GM18517 (cell line): Measurements from ENCODE around the gene PCNX3.

Source experiments
- ATAC-seq: cut with Tn5 transposase; IDR thresholded peaks from one replicate; pipeline ENCODE4 v1.9.1; 2021; ENCODE audit warnings: mild to moderate bottlenecking, moderate library complexity; ENCODE audit not compliant: unreplicated experiment

The PCNX3 gene

DNA sequence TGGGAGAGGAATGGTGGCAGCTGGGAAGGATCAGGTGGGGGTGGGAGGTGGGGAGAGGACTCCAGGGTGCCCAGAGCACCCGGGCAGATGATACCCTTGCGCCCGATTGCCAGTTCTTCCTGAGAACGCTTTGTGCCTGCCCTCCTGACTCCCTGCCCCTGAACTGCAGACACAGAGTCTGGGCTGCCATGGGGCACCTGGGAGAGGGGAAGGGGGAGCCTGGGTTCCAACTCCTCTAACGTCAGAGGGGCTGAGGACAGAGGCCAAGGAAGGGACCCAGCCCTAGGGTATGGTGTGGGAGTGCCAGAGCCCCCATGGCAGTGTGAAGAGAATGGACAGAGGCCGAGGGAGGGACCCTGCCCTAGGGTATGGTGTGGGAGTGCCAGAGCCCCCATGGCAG is 19.1 kb upstream of the PCNX3 start:
- ATAC-seq: no peak

DNA sequence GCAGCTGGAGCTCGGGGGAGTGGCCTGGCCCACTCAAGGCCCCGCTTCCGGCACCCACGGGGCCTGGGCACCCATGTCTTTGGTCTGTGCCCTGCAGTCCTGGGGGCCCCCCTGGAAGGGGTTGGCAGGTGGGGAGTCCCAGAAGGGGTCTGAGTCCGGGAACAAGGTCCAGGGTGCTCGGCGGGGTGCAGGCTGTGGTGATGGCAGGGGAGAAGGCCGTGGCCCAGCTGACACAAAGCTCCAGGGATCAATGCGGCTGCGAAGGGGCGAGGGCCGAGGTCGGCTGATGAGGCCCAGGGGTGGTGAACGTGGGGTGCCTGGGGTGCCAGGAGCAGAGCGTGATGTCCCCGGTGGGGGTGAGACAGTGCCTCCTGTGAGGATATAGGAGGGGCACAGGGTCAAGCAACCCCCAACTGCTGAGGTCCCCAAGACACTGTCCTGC is 17.3 kb upstream of the PCNX3 start:
- ATAC-seq: no peak

DNA sequence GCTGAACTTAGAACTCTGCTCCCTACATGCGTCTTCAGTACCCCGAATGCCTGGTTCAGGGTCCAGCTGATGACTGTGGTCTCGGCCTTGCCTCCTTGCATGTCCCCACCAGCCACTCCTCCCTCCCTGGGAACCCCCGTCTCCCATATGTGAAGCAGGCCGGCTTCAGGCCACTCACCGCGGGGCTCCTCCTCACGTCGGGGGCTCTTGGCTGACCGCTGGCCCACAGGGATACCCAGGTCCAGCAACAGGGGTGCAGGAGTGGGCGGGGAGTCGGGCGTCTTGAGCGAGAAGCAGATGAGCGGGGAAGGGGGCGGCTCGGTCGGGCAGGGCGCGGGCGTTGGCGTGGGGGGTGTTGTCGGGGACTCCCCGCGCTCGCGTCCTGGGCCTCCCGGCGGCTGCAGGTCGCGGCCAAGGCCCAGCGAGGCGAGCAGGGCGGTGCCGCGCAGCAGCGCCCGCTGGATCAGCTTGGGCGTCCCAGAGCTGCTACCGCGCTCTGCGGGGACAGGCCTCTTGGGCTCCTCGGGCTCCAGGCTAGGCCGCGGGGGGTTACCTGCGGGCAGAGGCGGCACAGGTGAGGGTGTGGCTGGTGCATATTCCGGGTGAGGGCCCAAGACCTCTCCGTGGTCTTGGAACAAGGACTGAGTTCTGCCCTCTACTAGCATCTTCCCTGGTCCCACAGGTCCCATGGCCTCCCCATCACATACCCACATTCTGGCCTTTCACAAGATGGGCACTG is 16.2 kb upstream of the PCNX3 start:
- no peak for ATAC-seq

DNA sequence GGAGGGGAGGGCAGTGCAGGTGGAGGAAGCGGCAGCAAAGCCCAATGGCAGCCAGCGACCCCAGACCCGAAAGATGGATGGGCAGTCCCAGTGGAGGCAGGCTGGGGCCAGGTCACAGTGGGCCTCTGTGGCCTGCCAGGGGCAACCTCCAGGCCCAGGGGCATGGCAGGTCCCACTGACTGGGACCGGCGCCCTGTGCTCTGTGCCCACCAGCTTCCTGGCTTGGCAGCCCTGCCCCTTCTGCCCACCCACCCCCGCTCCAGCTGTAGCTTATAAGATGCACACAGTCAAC is 15.7 kb upstream of the PCNX3 start:
- no peak for ATAC-seq

DNA sequence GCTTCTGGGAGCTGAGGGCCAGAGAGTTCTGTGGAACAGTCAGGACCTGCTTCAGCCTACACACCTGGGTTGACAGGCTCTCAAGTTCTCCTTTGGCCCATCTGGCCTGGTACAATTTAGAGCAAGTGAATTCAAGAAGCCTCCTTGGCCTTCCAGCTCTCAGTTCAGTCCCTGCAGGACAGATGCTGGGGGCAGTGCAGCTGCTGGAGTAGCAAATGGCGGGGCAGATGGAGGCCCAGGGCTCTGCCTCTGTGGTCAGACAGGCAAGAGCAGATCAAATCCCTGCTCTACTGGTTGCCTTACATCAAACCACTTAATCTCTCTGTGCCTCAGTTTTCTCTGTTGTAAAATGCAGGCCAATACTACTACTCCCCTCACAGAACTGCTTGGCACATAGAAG is 11.3 kb upstream of the PCNX3 start:
- ATAC-seq: no peak

DNA sequence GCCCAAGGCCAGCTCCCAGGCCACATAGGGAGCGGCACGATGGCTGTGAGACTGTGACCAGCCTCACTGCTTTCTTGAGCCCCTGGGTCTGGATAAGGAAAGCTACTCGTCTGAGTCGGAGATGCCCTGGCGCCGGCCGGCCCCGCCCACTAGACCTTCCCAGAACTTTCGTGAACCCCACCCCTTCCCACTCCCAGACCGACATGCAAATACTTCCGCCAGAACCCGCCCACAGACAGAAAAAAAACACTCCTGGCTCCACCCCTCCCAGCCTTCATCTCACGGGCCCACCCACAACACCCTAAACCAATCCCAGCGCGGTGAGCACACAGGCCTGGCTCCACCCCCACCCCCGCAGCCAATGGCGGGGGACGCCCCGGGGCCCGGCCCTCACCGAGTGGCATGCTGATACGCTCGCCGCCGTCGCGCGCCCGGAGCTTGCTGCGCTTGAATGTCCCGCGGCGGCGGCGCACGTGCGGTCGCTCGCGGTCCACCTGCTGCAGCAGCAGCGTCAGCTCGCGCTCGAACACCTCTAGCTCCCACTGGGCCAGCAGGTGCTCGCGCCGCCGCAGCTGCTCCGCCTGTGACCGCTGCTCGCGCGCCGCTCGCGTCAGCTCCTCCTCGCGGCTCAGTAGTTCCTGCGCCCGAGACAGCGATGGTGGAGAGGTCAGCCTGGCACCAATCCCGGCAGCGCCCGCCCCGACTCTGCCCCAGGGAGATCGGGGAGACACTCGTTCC is 8.5 kb upstream of the PCNX3 start:
- no peak for ATAC-seq

DNA sequence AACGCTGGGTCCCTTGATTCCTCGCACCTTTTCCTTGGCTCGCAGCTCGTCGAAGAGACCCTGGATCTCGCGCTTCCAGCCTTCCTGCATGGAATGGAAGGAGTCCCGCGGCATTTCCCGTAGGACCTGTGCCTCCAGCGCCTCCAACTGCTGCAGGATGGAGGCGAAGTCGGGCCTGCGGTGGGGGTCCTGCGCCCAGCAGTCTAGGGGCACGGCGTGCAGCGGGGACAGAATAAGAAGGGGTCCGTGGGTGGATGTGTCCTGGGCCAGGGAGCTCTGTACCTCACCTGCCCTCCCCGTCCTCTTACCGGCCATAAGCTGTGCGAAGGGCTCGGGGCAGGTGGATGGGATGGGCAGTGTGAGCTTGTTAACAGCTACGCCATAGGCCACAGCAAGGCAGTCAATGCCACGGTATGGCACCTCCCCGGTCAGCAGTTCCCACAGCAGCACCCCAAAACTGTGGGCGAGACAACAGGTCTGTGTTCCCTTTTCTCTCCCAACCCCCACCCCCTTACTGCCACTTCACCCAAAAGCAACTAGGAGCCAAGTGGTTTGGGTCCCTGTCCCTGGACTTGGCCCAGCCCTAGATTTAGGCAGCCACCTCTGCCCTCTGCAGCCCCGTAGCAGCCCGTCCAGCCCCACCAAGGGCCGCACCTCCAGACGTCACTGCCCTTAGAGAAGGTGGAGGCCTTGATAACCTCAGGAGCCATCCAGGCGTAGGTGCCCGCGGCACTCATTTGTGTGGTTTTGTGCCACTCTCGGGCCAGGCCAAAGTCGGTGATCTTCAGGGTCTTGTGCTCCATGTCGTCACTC is 7.8 kb upstream of the PCNX3 start:
- no peak for ATAC-seq

DNA sequence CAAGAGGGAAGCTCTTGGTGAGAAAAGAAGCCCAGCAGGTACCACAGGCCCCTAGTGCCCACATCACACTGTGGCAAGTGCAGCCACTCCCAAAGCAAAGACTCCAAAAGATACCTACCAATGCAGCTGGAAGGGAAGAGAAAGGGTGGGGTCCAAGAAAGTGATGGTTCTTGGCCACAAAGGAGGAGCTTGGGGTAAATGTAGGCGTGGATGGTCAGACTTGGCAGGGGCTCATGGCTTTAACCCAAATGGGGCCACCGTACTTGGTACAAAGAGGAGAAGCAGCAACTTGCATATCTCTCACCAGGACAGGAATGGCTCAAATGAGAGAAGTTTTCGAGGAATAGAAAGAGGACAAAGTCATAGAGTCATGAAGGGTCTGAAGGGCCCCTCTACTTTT is 6.3 kb upstream of the PCNX3 start:
- no peak for ATAC-seq

DNA sequence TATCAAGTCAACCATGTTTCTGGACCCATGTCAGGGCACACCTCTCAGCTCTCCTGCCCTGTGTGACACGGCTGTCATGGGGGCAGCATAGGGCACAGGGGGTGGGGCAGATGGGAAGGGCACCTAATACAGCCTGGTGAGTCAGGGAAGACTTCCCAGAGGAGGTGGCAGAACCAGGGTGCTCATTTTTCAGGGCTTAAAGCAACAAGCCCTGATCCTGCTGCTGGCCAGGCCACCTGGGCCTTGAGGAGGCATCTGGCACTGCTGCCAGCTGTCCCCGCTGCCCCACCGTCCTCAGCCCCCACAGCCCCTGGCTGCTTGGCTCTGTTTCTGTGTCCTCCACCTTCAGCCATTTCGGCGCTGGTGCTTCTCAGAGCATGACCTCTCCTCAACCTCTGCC is 5.9 kb upstream of the PCNX3 start:
- no peak for ATAC-seq

DNA sequence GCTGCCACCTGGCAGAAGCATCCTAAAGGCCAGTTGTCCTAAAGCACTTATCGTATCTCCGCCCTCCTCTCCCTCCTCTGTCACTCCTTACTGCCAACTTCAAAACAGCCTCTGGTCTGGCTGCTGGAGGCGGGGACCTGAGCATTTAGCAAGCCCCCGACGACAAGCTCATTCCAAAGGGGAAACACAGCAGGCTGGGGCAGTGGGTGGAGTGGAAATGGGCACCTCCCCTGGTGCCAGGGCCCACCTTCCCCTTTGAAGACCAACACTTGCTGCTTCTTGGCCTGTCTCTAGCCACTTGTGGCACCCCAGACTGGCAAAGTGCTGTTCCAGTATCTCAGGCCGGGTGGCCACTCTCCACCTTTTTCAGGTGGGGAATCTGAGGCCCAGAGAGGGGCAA is 5.2 kb upstream of the PCNX3 start:
- no peak for ATAC-seq

DNA sequence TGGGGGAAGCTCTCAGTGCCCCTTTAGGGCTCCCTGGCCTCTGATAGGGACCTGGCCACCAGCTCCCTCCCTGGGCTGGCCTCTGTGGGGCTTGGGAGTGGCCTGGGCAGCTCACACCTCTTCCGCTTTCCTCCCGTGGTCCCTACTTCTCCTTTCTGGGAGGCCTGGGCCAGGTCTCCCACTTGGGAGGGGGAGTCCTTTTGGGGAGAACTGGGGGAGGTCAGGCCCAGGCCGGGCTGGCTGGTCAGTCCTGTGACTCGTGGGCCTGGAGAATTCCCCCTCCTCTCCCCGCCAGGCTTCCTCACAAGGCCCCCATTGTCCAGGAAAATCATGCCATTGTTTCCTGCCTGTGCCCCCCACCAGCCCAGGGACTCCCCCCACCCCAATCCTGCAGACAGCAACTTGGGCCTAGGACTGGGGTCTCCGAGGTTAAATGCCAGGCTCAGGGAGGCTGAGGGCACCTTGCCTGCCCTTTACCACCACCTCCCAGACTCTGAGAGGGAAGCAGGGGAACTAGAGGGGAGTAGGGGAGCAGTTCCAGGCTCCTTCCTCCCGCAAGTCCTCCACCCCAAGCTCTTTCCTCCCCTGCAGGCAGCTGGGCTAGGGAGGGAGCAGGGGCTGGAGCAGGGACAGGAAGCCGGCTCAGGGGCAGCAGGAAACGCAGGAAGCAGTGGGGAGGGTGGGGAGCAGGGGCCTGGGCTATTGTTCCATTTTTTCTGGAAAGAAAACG is 4.4 kb upstream of the PCNX3 start:
- ATAC-seq: no peak

DNA sequence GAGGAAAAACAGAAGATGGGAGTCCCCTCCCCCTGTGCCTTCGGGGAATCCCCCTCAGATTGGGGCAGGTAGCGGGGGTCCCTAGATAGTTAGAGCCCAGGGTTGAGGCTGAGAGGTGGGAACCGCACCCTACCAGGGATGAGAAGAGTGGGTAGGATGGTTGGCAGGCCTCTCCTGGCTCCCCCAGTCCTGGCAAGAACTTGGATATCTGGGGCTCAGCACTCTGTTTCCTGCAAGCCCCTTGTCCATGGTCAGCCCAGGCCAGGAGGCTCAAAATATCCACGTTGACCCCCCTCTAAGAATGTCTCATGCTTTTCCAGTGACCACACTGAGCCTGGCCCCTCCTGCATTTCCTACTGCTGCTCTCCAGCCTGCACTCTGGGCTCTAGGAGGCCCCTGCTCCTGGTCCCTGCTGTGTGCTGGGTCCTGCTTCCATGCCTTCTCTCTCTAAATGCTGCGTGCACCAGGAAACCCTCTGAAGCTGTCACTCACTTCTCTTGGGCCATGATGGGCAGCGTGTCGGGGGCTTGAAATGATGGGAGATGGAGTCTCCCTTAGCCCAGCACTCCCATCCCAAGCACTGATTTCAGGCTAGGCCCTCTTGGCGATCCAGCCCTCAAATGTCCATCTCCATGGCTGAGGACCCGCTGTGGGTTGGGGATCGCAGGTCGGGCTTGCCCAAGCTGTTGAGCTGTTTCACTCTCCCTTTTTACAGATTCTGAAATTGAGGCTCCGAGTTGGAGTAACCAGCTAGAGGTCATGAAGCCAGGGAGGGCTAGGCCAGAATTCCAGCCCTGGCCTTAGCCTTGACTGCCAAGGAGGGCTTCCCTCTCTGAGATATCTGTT is 3.6 kb upstream of the PCNX3 start:
- no peak for ATAC-seq

DNA sequence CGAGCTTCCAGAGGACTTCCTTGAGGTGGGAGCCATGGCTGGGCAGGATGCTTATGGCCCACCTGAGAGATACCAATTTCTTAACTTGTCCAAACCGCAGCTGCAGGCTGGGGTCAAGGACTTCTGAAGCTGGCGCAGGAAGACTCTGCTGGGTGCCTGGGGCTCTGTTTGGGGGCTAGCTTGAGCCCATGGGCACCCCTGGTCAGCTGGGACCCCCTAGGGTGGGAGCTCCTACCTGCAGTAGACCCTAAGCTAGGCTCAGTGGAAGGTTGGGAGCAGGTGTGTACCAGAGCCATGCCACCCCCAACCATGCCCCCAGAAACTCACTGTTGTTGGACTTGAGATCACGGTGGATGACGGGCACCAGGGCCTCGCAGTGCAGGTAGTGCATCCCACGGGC is 2.9 kb upstream of the PCNX3 start:
- no peak for ATAC-seq

DNA sequence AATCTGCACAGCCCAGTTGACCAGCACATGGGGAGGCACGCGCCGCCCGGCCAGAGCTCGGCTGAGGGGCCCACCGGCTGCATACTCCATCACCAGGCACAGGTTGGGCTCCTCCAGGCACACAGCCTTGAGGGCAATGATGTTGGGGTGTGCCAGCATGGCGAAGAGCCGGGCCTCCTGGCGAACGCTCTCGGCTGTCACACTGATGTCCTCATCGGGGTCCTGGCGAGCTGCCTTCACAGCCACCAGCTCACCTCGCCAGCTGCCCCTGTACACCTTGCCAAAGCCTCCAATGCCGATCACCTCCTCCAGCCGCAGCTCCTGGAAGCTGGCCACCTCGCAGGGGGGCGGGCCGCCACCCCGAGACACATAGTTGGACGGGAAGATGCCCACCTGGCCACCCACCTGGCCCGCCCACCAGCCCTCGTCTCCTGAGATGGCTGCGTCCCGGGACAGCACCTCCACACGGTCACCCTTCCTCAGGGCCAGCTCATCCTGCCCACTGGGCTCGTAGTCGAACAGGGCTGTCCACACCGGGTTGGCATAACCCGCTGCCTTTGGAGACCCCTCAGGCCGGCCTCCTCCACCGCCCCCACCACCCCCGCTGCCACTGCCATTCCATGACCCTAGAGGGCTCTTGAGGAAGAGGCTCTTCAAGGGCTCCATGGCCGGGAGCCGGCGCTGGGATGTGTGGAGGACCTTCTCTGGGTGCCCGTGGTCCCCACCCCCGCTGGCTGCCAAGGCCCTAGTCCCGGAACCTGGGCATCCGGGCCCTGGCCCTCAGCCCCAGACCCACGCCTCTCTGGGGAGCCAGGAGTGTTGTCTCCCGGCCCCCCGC is 2.3 kb upstream of the PCNX3 start:
- no peak for ATAC-seq

DNA sequence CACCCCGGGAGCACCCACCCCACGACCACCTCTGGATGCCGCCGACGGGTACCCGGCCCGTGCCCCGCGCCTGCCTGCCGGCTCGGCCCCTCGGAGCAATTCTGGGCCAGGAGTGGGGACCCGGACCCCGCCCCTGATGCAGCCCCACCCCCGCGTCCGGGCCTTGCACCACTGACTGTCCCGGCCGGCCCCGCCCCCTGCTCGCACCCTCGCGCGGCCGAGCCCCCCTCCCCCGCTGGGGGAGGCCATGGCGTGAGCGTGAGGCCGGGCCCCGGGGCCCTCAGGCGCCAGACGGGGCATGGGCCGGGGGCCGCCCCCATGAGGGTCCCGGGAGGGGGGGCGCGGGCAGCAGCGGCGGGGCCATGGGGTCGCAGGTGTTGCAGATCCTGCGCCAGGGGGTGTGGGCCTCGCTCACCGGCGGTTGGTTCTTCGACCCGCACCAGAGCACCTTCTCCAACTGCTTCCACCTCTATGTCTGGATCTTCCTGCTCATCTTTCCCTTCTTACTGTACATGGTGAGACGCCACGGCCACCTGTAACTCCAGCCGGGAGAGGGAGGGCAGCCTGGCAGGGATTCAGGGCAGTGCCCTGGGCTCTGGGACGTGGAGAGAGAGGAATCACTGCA is 486 bp downstream of the PCNX3 start:
- peak; percentile 1 for ATAC-seq

DNA sequence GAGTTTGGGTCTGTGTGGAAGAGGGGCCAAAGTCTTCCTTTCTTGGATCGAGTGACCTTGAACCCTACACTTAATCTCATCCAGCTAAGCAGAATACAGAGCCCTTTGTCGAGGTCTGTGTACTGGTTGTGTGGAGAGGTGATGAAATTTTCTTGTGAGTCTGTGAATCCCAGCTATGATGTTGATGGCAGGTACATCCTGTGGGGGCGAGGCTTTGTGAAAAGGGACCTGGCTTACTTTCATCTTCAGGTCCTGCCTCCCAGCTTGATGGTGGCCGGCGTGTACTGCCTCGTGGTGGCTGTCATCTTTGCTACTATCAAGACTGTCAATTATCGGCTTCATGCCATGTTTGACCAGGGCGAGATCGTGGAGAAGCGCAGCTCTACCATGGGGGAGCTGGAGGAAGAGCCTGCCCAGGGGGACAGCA is 1.0 kb downstream of the PCNX3 start:
- no peak for ATAC-seq

DNA sequence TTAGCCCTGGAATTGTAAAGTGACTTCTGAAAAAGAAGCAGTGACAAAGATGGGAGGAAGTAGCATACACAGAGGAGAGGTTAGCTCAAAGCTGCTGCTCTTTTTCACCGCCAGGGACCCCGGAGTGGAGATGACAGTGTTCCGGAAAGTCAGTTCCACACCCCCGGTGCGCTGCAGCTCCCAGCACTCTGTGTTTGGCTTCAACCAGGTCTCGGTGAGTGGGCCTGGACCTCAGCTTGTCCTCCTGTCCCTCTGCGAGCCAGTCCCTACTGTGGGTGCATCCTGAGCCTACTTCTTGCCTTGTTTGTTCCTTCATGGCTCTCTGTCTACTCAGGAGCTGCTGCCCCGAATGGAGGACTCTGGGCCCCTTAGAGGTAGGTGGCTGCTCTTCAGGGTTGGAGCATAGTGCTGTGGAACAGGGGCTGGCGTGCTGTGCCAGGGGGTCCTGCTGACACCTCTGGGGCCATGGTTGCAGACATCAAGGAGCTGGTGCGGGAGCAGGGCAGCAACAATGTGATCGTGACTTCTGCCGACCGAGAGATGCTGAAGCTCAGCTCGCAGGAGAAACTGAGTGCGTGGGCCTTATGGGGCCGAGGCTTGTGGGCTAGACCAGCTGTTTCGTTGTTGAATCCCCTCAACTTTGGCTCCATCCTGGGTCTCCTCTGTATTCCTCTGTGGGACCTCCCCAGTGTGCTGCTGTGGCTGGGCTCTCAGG is 1.7 kb downstream of the PCNX3 start:
- no peak for ATAC-seq

DNA sequence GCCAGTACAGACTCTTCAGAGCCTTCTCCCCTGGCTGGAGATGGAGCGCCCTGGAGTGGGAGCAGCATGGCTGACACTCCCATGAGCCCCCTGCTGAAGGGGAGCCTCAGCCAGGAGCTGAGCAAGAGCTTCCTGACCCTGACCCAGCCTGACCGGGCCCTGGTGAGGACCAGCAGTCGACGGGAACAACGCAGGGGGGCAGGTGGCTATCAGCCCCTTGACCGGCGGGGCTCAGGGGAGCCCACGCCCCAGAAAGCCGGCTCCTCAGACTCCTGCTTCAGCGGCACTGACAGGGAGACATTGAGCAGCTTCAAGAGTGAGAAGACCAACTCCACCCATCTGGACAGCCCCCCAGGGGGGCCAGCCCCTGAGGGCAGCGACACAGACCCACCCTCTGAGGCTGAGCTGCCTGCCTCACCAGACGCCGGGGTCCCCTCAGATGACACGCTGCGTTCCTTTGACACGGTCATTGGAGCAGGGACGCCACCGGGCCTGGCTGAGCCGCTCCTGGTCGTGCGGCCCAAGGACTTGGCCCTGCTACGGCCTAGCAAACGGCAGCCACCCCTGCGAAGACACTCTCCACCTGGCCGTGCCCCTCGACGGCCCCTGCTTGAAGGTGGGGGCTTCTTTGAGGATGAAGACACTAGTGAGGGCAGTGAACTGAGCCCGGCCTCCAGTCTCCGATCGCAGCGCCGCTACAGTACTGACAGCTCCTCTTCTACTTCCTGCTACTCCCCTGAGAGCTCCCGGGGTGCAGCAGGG is 2.6 kb downstream of the PCNX3 start:
- no peak for ATAC-seq
